Hematopoietic multipotent progenitor cell treated with erythropoietin and hydrocortisone succinate and interleukin-3 and kit ligand, for 4 days (in vitro differentiated cells): ENCODE results near the gene NAA80.
"Not testable (repeated sequence)": the region's sequence is repeated elsewhere in the genome, so short reads cannot be mapped to it uniquely, and the experiment has no call there.

Experiments
- DNase-seq: peaks from one replicate; pipeline ENCODE4 v3.0.0-alpha.2; 2015

NAA80 gene

DNA sequence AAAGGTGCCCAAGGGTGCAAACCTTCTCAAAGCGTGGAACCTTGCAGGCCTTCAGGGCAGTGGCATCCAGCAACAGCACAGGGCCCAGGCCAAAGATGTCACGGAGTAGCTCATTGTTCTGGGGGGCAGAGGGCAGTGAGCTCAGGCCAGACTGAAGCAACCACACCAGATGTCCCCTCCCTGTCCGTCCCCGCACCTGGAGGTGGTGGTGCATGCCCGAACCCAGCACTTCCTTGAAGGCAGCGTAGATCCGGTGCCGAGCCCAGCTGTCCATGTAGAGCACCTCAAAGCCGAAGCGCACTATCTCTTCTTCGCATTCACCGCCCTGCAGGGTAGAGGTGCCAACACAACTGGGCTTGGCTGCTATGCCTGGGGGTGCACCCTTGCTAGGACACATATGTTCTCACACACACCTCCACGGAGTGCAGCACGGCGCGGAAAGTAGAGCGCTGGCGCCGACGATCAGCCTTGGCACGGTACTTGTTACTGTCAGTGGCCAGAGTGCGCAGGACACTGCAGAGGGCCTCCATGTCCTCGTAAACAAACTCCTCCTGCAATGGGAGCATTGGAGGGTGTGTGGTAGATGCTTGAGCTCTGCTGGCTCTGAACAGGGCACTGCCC lies 10.7 kb downstream of the NAA80 start:
- DNase-seq: no peak

DNA sequence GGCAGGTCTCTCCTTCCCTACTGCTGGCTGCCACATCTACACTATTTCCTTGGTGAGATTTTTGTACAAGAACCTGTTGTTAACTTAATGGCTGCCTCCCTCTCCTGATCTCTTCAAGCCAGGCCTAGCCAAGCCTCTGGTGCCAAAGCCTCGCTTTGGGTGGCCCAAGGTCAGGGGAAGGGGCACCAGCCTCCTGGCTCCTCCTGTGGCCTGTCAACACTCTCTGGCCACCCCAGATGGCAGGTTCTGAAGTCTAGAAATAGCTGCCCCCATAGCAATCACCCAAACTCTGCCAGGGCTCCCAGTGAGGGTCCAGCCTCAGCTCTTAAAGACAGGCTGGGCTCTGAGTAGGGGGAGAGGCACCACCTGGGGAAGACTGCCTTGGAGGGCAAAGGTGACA lies 11.9 kb downstream of the NAA80 start:
- no peak for DNase-seq

DNA sequence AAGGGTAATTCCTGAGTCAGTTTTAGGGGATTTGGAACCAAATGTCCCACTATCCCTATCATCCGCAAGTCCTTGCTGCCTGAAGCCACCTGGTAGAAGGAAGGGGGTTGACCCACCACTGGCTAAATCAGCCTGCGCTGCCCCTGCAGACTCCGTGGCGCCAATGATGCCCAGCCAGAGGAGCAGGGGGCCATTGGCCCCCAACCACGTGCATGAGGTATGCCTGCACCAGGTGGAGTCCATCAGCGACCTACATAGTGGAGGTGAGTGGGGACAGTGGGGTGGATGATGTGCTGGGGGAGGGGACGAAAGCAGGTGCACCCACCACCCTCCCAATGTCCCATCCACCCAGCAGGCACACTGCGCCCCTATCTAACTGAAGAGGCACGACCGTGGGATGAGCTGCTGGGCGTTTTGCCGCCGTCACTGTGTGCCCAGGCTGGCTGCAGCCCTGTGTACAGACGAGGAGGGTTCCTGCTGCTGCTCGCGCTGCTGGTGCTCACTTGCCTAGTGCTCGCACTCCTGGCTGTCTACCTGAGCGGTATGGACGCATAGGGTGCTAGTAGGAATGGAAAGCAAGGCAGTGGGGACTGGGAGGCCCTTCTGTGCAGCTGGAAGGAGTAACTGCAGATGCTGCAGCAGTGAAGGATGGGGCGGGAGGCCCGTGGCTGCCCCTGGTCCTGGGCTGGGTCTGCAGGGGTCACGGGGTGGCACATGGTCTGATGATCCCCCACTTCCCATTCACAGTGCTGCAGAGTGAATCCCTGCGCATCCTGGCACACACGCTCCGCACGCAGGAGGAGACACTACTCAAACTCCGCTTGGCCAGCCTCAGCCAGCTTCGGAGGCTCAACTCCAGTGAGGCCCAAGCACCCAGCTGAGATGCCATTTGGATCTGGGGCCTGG lies 12.6 kb downstream of the NAA80 start:
- DNase-seq: no peak

DNA sequence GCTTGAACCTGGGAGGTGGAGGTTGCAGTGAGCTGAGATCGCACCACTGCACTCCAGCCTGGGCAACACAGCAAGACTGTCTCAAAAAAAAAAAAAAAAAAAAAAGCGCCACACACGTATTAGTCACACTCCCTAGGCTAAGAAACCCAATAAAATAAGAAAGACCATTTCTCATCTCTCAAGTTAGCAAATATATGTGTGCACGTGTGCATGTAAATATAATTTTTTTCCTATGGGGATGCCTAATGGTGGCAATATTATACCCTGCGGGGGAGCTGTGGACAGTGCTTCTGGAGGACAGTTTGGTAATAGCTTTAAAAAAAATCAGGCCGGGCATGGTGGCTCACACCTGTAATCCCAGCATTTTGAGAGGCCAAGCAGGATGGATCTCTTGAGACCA lies 15.1 kb downstream of the NAA80 start:
- not testable (repeated sequence) for DNase-seq

DNA sequence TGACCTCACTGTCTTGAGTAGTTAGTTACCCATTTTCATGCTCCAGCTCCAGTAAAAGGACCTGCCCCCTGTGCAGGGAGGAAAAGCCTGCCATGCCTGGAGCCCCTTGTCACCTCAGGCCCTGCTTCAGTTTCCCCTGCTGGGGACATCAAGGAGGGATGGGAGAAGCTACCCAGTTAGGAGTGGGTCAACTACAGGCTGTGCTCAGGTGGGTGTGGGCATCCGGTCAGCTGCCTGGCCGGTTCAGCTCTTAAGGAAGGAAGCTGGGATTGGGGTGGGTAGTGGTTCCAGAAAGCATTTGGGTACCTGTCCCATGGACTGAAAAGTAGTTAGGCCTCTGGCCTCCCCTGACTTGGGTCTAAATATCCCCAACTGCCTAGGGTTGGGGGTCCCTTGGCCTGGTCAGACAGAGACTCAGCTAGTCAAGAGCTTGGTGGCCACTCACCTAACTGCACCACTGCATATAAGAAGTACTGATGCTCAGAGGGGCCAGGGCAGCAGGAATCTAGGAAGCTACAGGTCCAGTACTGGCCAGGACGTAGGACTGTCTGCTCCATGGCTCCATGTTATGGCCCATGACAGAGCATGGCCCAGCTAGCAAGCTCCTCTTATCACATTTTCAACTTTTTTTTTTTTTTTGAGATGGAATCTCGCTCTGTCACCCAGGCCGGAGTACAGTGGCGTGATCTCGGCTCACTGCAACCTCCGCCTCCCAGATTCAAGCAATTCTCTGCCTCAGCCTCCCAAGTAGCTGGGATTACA lies 19.8 kb downstream of the NAA80 start:
- DNase-seq: no peak

DNA sequence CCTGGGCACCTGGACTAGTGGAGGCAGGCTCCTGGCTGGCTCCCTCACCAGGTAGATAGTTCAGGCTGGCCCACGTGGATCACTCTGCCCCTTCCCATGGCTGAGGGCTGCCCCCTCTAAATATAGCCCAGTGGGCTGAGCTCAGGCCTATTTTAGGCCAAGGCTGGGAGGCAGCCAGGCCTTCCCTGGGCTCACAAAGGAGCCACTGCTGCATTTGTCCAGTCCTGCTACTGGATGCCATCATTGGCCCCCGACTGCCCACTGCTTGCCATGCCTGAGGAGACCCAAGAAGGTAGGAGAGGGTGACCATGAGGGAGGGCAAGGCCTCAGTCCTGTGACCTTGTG lies 20.4 kb downstream of the NAA80 start, which contains the start of gene LSMEM2:
Gene LSMEM2, plus strand, starts transcription at position 208 of the 345 bp plus-strand sequence. Its CDS starts 27 bp downstream, at position 235.
- no peak for DNase-seq

DNA sequence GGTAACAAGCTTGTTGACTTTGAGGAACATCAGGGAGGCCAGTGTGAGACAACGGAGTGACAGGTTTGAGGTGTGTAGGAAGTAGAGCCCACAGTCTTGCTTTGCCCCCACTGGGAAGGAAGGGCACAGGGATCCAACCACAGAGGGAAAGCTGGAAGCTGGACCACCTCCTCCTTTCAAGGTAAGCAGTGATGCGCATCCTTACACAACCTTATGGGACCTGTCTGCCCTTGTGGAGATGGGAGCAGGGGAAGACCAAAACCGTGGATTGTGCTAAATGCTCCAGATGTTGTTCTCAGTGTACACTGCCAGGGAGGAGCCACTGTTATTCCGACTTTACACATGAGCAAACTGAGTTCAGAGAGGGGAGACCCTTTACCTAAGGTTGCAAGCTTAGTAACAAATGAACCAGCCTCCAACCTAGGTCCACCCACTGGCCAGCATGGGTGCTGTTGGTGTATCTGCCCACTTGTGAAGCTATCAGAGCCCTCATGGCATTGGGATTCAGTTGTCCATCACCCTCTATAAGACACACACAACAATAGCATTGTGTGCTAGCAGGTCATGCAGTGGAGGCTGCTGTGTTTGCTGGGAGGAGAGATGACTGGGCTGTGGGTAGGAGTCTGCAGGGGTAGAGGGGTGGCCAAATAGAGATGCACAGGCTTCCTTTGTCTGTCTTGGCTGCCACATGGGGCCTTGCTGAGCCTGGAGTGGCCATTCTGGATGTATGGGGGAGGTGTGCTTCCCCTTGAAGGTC lies 20.9 kb downstream of the NAA80 start:
- DNase-seq: no peak

DNA sequence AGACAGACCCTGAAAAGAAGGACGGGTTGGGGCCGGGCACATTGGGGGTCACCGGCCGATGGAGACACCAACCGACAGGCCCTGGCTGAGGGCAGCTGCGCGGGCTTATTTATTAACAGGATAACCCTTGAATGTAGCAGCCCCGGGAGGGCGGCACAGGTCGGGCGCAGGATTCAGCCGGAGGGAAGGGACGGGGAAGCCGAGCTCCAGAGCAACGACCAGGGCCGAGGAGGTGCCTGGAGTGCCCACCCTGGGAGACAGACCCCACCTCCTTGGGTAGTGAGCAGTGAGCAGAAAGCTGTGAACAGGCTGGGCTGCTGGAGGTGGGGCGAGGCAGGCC lies 22.5 kb downstream of the NAA80 start:
- DNase-seq: no peak

DNA sequence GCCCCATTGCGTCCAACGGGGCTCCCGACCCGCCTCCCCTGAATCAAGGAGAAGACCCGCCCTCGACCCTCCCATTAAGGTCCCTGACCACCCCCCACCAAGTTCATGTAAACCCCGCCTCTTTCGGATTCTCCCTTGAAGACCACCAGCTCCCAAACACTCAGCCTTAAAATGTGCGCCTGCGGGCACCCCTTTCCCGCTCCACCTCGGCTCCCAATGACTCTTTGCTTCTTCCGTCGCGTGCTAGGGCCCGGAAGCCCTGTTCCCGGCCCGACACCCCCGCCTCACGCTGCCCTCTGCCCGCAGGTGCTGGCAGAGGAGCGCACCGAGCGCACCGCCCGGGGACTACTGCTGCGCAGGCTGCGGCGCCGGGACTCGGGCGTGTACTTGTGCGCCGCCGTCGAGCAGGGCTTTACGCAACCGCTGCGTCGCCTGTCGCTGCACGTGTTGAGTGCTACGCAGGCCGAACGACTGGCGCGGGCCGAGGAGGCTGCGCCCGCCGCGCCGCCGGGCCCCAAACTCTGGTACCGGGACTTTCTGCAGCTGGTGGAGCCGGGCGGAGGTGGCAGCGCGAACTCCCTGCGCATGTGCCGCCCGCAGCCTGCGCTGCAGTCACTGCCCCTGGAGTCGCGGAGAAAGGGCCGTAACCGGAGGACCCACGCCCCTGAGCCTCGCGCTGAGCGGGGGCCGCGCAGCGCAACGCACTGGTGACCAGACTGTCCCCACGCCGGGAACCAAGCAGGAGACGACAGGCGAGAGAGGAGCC lies 23.0 kb downstream of the NAA80 start:
- peak; percentile 67 for DNase-seq

DNA sequence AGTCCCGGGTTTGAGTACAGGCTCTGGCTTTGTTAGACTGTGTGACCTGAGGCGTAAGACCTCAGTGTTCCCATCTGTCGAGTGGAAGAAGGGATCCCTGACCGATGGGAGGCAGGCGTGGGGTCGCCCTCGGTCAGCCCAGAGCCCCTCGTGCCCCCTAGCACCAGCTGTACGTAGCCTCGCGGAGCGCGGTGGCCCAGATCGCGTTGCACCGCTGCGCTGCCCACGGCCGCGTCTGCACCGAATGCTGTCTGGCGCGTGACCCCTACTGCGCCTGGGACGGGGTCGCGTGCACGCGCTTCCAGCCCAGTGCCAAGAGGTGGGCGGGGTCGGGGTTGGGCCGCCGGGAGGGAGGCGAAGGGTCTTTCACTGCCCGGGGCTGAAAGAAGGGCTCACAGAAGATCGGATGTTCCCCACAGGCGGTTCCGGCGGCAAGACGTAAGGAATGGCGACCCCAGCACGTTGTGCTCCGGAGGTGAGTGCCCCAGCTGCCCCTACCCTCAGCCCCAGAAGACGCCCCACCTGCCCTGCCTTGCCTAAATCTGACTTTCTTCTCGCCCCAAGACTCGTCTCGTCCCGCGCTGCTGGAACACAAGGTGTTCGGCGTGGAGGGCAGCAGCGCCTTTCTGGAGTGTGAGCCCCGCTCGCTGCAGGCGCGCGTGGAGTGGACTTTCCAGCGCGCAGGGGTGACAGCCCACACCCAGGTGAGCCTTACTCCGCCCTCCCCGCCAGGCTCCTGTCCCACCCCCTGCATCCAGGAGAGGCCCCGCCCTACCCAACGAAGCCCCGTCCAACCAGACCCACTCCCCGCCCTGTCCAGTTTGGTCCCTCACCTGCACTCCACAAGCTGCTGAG lies 23.8 kb downstream of the NAA80 start:
- DNase-seq: no peak

DNA sequence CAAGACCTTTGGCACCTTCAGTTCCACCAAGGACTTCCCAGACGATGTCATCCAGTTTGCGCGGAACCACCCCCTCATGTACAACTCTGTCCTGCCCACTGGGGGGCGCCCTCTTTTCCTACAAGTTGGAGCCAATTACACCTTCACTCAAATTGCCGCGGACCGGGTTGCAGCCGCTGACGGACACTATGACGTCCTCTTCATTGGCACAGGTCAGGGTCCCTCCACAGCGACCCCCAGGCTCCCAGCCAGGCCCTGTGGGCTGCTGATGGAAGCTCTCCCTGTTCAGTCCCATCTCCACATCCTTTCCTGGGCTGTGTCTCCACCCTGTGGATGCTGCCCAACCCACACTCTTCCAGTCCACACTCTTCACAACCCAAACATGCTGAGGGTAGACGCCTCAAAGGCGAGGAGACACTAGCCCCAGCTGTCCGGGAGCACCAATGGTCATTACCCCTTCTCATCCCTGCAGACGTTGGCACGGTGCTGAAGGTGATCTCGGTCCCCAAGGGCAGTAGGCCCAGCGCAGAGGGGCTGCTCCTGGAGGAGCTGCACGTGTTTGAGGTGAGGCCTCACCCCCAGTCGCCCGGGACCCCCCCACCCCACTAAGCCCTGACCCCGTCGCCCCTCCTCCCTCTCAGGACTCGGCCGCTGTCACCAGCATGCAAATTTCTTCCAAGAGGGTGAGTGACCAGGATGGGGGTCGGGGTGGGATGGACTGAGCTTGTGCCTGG lies 24.7 kb downstream of the NAA80 start:
- DNase-seq: peak; percentile 88

DNA sequence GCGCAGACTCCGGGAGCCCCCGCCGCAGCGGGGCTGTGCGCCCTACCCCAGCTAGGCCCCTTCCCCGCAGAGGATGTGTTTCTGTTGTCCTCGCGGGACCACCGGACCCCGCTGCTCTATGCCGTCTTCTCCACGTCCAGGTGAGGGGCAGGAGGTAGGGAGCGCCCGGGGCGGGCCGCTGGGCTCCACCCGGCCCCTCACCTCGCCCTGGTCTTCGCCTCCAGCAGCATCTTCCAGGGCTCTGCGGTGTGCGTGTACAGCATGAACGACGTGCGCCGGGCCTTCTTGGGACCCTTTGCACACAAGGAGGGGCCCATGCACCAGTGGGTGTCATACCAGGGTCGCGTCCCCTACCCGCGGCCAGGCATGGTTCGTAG lies 25.5 kb downstream of the NAA80 start:
- DNase-seq: no peak

DNA sequence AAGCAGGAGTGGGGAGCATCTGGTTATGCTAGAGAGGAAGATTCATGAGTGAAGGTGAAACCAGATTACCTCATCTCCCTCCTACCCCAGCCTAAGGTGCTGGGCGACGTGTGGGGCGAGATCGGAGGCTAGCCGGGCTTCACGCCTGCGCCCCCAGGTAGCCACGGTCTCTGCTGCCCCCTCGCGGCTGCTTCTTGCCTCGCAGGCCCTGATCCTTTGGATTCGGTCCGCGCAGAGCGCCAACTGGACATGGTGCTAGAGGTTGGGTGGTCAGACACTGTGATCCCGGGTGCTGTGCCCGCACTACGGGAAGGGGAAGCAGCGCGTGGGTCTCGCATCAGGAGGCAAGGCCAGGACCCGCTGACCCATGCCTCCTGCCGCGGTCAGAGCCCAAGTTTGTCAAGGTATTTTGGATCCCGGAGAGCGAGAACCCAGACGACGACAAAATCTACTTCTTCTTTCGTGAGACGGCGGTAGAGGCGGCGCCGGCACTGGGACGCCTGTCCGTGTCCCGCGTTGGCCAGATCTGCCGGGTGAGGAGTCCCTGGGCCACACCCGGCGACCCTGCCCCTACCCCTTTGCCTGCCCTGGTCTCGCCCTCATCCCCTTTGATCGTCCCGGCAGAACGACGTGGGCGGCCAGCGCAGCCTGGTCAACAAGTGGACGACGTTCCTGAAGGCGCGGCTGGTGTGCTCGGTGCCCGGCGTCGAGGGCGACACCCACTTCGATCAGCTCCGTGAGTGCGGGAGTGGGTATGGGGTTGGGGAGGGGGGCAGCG lies 26.1 kb downstream of the NAA80 start:
- peak; percentile 89 for DNase-seq

DNA sequence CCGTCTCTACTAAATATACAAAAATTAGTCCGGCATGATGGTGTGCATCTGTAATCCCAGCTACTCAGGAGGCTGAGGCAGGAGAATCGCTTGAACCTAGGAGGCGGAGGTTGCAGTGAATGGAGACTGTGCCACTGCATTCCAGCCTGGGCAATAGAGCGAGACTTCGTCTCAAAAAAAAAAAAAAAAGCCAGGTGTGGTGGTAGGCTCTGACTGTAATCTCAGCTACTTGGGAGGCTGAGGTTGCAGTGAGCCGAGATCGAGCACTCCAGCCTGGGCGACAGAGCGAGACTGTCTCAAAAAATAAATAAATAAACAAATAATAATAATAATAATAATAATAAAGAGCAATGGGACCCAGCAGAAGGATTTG lies 26.7 kb downstream of the NAA80 start:
- DNase-seq: not testable (repeated sequence)

DNA sequence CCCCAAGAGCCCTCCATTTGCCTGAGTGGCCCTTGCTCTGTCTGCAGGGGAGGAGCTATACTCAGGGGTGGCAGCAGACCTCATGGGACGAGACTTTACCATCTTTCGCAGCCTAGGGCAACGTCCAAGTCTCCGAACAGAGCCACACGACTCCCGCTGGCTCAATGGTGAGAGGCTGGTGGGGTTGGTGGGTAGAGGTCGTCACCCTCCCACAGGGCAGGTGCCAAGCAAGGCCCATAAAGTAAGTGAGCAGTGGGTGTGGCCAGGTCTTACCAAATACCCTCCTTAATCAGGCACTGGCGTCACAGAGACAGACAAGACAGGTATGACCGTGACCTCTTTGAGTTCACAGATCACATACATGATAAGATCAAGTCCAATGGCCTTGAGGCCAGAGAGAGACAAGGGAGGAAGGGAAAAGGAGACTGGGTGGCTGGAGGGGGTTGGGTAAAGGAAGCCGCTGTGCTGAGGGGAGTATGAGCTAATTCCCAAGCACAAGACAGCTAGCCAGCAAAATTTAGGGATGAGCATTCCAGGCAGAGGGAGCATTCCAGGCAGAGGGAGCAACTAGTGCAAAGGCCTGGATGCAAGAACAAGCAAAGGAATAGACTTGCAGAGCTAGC lies 27.8 kb downstream of the NAA80 start:
- no peak for DNase-seq

DNA sequence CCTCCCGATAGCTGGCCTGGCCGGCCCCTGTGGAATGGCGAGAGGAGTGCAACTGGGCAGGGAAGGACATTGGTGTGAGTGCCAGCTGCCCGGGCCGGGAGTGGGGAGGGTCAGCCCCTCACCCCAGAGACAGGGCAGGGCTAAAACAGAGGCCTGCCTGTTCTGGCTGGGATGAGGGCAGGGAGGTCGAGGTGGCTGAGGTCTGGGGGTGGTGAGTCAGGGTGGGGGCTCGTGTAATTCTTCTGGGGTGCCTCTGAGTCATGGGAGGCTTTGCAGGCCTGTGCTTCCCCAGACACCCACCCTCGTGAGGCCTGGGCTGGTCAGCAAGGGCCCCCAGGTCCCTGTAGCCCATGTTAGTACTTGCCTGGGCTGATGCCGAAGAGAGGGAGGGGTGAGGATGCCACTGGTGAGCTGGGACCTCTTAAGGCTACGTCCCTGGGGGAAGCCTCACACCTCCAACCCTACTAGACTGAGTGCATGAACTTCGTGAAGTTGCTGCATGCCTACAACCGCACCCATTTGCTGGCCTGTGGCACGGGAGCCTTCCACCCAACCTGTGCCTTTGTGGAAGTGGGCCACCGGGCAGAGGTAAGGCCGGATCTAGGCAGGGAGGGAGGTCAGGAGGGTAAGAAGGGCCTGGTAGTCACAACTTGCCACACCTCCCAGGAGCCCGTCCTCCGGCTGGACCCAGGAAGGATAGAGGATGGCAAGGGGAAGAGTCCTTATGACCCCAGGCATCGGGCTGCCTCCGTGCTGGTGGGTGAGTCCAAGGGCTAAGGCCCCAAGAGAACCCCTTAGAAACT lies 28.6 kb downstream of the NAA80 start:
- DNase-seq: no peak

DNA sequence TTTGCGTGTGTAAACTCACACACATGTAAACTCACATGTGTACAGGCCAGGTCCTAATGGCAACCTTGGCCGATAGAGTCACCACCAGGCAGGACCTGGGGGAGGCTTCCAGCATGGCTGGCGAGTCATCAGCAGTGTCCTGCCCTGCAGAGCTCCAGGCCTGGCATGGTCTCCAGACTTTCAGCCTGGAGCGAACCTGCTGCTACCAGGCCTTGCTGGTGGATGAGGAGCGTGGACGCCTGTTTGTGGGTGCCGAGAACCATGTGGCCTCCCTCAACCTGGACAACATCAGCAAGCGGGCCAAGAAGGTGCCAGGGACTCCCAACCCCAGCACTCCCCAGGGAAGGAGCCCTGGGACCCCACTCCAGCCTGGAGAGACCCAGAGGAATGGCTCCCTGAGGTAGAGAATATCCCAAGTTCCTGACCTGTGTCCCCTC lies 29.2 kb downstream of the NAA80 start:
- no peak for DNase-seq

DNA sequence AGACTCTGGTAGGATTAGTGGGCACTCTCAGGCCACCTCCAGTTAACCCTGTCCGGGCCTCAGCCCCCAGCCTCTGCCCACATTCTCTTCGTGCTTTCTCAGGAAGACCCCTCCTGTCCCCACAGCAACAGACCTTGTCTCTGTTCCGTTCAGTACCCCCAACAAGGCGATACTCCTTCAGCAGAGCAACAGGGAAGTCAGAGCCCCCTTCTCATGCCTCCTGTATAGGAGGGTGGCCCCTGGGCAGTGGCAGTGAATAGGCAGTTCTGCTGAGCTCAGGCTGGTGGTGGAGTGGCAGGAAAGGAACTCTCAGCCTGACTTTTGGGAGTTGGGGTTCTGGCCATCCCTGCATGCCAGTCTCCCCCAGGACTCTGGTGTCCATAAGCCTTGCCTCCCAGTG lies 29.7 kb downstream of the NAA80 start:
- no peak for DNase-seq
